Activated CD8-positive, alpha-beta memory T cell treated with anti-CD3 and anti-CD28 coated beads, Interleukin-2, amount 50 U/mL, for 24 hours (primary cell): Measurements from ENCODE around the gene CNGB1.
"Not testable (repeated sequence)": the region's sequence is repeated elsewhere in the genome, so short reads cannot be mapped to it uniquely, and the experiment has no call there.

Experiments
- DNase-seq: peaks from one replicate; pipeline ENCODE4 v3.0.0-alpha.2; 2020; ENCODE audit errors: extremely low read depth

The CNGB1 gene

DNA sequence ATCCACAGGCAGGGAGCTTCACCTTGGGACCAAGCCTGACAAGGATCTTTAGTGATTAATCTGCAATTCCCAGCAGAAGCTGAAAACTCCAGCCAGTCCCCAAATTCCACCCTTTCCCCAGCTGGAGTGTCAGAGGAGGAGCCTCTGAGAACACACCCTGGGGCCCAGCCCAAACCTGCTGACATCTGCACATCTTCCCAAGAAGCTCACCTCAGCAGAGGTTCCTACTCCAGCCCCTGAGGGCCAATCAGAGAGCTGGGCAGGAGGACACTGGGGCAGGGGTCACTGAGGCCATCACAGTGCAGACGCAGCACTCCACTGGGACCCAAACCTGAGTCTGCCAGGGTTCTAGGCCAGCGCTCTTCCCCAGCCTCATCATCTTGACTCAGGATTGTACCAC is 44.9 kb downstream of the CNGB1 start:
- DNase-seq = no peak

DNA sequence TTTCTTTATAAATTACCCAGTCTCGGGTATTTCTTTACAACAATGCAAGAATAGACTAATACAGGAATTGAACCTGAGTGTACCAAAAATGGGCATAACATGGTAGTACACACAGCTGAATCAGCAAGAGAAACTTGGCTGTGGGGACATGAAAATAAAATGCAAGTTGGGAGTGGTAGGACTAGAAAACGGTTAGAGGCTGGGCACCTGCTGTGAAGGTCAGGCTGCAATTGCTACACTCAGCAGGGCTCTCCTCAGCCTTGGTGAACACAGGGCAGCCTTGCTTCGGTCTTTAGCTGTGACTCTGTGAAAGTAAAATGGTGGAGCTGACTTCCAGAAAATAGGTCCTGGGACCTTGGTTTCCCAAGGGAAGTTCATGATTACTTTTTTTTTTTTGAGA is 45.6 kb downstream of the CNGB1 start:
- DNase-seq = no peak

DNA sequence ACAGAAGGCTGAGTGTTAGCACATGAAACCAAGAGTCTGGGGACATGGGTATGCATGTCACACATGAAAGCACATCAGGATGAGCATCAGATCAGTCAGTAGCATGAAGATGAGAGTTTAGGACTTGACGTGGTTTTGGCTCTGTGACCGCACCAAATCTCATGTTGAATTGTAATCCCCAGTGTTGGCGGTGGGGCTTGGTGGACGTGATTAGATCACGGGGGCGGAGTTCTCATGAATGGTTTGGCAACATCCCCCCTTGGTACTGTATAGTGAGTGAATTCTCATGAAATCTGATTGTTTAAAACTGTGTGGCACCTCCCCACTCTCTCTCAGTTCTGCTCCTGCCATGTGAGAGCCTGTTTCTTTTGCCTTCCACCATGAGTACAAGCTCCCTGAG is 46.4 kb downstream of the CNGB1 start:
- no peak for DNase-seq

DNA sequence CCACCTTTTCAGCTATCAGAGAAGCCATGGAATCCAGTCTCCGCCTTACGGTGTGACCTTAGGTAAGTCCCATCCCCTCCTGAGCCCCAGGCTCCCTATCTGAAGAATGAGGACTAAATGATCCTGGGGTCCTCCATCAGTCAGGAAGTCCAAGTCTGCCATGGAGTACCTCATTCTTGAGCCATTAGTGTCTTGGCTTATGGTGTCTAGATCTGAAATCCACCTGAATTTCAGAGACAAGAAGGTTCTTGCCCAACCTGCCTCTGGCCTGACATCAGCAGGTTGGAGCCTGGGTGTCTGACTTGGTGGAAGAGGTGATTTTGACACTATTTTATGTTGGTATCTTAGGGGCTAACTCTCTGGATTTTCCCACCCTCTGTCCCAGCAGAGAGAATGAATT is 47.1 kb downstream of the CNGB1 start:
- DNase-seq = no peak

DNA sequence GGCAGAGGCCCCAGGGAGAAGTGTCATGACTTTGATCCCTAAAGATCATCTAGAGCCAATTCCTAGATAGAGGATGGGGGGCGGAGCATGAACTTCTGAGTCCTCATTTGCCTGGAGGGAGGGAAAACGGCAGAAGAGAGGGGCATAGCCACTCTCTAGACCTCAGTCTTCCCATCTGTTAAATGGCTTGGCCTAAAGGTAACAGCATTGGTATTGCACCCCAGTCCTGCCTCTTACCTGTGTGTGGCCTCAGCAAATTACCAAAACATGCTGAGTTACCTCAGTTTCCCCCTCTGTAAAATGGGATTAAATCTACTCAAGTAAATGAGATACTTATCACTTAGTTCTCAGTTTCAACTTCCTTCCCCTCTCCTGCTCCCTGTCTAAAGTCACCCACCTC is 47.5 kb downstream of the CNGB1 start:
- DNase-seq = no peak

DNA sequence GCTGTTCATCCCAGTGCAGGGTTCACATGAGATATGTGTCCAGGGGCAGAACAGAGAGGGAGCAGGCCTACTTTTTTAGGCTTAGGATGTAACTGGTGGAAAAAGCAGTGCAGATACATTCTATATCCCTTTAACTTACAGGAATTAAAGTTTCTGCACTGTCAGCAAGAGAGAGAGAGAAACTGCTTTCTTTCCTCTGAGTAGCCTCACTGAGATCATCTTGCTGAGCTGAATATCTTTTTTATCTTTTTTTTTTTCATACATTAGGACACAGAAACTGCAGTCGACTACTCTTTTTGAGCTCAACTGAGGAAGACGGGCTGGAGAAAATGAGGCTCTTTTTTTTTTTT is 50.1 kb downstream of the CNGB1 start:
- no peak for DNase-seq

DNA sequence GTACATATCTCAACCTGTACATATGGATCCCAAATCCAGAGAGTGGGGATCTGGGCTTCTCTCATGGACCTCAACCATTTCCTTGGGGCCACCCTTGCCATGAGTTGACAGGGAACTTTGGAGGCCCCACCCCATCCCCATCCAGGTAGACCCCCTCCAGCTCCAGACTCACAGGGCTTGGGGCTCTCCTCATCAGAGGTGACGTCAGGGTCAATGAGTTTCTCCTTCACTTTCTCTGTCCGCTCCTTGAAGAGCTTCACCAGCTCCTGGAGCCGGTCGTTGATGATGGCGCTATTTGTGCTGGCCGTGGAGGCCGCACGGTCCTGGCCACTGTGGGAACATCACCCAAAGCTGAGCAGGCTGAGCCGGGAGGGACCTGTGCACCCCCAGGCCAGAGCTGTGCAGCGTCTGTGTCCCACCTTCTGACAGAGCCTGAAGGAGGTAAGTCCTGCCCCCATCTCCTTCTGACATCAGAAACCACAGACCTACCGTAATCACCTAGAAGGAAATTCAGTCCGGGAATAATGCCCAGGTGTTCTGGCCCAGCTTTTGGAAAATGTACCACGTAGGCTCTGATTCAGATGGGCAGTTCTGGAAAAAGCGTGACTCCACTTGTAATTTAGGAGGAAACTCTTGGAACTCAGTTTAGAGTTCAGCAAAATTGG is 50.6 kb downstream of the CNGB1 start:
- no peak for DNase-seq

DNA sequence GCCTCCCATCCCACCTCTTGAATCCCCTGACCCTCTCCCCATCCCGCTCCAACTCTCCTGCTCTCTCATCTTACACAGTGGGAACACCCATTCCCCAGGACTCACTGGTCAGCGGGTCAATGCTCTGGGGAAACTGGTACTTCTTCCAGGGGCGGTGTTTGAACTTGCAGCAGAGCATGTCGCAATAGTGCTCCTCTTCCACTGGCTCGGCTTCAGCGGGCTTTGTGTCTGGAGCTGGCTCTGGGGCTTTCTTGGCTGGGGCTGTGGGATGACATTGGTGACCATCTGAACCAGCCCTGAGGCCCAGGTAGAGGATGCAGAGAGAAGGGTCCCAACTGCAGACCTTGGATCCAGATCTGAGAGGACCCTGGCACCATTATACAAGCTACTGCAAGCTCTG is 51.9 kb downstream of the CNGB1 start:
- DNase-seq = no peak

DNA sequence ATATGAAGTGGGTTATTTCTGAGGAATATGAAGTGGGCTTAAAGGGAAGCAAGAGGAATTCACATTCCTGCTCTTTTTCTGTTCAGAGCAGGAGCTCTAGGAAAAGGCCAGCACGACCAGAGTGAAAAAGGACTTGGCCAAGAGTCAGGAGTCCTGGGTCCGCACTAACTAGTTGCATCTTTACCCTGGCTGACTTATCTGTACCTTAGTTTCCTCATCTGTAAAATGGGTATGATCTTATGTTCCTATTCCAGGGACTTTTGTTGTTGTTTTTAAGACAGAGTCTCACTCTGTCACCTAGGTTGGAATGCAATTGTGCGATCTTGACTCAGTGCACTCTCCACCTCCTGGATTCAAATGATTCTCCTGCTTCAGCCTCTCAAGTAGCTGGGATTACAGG is 52.5 kb downstream of the CNGB1 start:
- no peak for DNase-seq

DNA sequence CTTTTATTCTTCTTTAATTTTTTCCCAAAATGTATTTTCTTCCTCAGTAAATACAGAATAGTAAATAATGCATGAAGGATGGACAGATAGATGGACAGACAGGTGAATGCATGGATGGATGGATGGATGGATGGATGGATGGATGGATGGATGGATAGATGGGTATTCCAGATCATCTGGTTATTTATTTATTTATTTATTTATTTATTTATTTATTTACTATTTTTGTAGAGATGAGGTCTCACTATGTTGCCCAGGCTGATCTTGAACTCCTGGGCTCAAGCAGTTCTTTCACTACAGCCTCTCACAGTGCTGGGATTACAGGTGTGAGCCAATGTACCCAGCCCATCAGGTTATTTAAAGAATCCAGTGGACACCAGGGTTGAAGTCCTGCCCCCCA is 53.0 kb downstream of the CNGB1 start:
- DNase-seq = not testable (repeated sequence)

DNA sequence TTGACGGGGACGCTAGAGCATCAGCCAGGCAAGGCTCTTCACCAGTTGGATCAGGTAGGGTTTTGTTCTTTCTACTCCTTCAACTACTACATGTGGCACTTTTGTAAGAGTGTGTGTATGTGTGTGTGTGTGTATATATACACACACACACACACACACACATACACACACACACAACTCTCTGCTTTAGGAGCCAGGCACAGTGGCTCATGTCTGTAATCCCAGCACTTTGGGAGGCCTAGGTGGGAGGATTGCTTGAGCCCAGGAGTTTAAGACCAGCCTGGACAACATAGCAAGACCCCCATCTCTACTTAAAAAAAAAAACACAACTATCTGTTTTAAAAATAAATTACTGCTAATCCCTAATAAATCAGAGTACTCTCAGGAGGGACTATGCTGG is 53.4 kb downstream of the CNGB1 start:
- not testable (repeated sequence) for DNase-seq

DNA sequence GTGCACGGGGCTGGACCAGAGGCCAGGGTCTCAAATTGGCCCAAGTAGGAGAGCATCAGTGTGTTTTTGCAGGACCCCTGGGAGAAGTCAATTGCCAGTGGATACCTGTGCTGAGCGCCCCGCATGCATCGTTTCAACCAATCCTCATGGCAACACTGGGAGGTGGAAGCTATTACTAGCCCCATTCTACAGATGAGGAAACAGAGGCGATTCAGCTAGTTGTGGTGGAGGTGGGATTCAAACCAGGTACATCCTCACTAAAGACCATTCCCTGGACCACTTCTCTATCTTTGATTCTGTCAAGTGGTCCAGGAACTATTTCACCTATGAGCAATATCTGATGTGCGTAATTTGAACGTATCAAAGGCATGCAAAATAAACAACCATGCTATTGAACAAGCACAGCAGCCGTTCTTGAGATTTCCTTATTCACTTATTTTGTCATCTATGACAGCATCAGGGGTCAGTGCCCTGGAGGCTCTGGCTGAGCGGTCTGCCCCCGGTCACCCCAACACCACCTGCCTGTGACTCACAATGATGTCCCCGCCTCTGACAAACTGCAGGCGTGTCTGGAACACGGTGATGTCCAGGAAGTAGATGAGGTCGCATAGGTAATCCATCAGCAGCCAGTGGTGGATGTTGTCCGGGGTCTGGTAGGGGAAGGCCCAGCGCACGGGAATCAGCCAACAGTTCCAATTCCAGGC is 54.0 kb downstream of the CNGB1 start:
- DNase-seq = no peak

DNA sequence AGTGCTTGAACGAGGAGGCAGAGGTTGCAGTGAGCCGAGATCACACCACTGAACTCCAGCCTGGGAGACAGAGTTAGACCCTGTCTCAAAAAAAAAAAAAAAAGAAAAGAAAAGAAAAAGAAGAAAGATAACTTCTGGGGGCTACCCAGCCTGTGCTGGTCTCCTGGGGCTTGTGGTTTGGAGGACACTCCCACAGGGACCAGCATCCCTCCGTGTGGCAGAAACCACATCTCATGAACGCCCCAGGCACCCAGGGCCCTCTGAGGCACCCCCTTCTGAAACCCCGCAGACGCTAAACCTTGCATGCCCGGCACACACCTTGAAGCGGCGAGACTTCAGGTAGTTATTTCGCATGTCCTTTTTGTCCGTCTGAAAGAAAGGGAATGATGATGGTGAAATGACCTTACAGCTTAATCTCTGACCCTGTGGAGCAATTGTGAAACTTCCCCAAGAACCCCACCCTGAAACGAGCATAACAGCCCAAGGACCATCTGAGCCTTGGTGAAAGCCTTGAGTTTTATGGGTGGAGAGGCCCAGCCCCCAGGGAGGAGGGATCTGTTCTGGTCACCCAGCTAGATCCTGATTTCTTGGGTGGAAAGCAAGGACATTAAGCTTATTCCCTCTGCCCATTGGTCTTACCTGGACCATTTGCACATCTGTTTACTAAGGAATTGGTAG is 55.0 kb downstream of the CNGB1 start:
- no peak for DNase-seq

DNA sequence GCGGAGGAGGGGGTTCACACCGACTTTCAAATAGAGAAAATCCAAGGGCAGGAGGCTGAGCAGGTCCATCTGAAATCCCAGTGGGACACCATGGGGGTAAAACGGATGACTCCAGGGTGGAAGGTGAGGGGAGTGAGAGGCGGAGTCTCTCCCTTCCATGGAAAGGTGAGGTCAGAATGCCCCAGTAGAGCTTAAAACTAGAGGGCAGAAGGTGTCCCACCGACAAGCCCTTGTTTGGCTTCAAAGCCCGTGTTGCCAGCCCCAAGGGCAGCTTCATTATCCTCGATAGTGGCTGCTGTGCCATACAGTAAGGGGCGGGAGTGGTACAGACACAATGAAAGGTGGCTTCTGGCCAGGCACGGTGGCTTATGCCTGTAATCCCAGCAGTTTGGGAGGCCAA is 55.7 kb downstream of the CNGB1 start:
- no peak for DNase-seq

DNA sequence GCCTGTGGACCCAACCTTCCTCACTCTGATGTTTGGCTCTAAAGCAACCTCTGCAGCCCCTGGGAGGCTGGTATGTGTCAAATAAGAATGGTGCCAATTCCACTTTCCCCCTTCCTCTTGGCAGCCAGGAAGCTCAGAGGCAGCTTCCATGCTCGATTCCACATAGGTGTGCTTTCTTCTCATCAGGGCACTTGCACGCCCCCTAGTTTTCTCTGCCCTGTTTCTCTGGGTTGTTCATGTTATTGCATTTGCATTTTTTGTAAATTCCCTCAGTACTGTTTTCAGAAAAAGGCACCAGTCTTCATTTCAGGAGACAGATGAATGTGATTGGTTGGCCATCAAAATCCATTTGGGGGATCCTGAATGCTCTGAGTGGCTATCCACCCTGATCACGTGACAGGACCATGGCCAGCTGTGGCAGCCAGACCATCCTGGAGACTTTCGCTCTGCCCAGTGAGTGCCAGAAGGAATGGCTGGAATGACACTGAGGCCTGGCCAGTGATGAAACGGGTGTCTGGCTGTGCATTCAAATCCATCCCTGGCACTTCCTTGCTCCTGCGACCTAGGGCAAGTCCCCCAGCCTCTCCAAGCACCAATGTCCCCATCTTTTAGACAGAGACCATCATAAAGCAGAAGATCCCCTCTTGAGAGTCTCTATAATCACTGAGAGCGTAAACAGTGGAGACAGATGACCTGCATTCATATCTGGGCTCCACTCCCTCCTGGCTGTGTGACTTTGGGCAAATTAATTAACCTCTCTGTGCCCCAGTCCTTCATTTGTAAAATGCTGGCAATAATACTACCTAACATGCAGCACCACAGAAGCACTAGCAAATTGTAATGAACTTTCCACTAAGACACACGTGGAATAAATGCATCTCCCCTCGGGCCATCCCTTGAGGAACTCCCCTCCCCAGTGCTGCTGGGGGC is 56.4 kb downstream of the CNGB1 start:
- DNase-seq = no peak

DNA sequence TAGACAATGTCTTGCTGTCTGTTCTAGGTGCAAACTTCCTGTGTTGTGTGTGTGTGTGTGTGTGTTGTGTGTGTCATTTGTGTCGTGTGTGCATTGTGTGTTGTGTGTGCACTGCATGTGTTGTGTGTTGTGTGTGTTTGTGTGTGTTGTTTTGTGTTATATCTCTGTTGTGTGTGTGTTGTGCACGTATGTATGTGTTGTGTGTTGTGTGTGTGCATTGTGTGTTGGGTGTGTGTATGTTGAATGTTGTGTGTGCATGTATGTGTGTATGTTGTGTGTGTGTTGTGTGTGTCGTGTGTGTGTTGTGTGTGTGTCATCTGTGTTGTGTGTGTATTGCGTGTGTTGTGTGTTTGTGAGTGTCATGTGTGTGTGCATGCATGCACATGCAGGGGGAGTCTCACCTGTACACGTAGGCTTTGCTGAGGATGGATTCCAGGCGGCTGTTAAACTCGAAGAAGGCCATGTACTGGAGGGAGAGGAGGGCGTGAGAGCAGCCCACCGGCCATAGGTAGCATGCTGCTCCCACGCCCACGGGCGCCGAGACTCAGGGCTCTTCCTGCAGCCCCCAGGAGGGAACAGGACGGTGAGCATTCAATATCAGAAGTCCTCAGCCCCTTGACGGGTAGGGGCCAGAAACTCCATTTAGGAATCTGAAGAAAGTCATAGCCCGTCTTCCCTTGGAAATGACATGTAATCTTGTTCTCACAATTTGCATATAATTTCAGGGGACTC is 58.2 kb downstream of the CNGB1 start:
- no peak for DNase-seq

DNA sequence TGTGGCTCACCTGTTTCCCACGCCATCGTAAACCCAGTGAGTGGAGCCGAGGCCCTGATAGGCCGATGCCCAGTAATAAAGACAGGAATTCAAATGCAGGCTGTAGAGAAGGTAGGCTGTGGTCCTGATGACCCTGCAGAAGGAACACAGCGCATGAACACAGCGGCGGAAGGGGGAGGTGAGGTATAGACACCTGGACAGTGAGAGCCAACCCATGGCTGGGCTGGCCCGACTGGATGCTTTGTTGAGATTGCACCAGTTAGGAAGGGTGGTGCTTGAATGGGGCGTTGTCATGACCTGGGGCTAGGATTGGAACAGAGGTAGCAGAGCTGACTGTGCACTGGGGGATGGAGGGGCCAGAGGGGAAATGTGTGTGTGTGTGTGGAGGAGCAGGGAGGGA is 59.2 kb downstream of the CNGB1 start:
- no peak for DNase-seq

DNA sequence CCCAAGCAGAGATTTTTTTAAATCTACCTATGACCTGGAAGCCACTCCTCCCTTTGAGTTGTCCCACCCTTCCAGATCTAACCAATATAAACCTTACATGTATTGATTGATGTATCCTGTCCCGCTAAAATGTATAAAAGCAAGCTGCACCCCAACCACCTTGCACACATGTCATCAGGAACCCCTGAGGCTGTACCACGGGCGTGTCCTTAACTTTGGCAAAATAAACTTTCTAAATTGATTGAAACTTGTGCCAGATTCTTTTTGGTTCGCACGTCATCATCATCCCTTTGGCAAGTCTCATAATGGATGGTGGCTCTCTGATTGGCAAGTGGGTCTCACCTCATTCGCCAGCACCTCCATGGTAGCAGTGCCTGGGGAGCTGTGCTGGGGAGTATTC is 60.2 kb downstream of the CNGB1 start:
- DNase-seq = no peak

DNA sequence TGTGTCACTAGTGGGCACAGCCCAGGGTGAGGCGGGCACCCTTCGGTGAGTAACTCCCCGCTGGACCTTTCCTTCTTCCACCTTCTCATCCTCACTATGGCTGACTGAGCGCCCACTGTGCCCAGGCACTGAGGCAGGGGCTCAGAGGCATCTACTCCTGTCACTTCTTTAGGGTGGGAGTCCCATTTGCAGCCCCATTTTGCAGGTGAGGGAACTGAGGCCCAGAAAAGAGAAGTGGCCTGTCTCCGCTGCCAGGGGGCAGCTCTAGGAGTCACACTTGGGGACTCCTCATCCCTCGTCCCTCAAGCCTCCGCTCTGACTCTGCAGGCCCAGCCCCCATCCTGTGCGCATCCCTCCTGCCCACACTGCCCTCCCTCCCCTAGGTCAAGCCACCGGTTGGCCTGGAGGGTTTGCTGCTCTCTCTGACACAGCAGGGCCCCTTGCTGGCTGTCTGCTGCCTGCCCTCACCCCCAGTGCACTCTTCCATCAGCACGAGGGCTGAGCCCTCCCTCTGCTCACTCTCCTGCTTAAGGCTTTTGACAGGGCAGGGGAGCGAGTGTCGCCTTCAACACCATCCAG is 62.4 kb downstream of the CNGB1 start:
- DNase-seq = no peak

DNA sequence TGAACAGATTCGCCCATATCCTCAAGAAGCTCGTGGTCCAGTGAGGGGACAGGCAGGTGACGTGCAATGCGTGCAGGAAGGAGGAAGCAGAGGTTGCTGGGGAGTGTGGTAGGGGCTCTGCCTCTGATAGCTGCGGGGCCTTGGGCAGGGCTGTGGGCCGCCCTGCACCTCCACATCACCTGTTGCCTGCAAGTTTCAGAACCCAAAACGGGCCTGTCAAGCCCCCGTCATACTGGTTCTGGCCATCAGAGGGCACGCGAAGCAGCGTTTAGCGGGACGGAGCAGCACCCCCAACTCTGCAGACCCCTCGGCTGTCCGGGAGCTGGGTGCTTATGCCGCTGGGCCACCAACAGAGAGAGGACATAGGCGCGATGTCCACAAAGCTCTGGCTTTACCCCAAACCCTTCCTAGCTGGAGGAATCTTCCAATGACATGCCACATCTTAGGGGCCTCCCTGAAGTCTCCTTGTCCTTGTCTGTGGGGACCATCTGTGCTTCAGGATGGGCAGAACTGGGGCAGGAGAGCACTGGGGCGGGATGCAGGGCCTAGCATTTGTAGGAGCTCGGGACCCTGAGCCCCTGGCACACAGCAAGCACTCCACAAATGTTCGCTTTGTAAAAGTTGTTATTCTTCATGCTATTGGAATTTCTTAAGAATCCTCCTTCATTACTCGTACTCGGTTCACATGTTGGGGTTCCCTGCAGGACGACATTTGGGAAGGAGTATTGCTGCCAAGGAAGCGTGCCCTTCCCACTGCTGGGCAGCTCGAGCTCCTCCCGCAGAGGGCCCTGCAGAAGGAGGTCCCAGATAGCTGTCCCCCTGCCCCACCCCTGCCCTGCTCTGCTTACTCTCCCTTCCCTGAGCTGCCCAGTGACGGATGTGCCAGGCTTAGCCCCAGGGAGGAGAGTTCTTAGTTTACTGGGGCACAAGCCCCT is 64.3 kb downstream of the CNGB1 start:
- DNase-seq = no peak
